Measurements from ENCODE around the gene RASSF3. TPM values are rescaled to one million over a fixed set of nuclear protein-coding genes. Genes with fewer than 3 reads are reported as not detected.

The RASSF3 gene
- total RNA-seq, 1 experiment from 2014 or later, result 107 TPM

DNA sequence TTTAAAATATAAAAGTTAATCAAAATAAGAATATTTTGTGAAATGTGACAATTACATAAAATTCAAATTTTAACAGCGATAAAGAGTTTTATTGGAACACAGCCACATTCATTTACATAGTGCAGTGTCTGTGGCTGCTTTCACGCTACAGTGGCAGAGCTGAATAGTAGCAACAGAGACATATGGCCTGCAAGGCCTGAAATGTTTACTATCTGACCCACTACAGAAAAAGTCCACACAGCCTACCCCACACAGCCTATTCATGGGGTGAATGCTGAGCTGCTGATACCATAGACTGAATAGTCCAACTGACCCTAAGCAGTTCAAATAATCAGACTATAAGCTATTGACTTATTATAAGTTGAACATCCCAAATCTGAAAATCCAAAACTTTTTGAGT lies 135.7 kb downstream of the RASSF3 start:
- Histone ChIP-seq H3K27me3 (ENCODE audit: control insufficient read depth, insufficient read depth, low read length) (no peaks in the 10 kb centered on the region), H3K4me1 (ENCODE audit: control insufficient read depth, insufficient read depth, low read length) (peaks cover 2% of the 10 kb centered on the region; the same call in 1 of the 2 replicates), H3K36me3 (ENCODE audit: control insufficient read depth, insufficient read depth, low read length) (peaks cover 15% of the 10 kb centered on the region; the same call in 1 of the 2 replicates), H3K27ac (ENCODE audit: low read length) (no peak overlapping the region), H3K4me3 (ENCODE audit: low read depth in 2 of 2, low read length in 2 of 2) (no peak overlapping the region), H3K9me3 (ENCODE audit: control insufficient read depth, insufficient read depth, low read depth, low read length) (no peaks in the 10 kb centered on the region)
- intact Hi-C loops (cut with micrococcal nuclease; ENCODE audit: unreplicated experiment), result no loop called here
- no TSS peak for BruUV-seq (replicated peaks)
- ATAC-seq (no peak; the same call in 1 of the 2 replicates), DNase-seq (ENCODE audit: low read depth, low spot score) (no peak)
- TF ChIP-seq, protein P1, sequence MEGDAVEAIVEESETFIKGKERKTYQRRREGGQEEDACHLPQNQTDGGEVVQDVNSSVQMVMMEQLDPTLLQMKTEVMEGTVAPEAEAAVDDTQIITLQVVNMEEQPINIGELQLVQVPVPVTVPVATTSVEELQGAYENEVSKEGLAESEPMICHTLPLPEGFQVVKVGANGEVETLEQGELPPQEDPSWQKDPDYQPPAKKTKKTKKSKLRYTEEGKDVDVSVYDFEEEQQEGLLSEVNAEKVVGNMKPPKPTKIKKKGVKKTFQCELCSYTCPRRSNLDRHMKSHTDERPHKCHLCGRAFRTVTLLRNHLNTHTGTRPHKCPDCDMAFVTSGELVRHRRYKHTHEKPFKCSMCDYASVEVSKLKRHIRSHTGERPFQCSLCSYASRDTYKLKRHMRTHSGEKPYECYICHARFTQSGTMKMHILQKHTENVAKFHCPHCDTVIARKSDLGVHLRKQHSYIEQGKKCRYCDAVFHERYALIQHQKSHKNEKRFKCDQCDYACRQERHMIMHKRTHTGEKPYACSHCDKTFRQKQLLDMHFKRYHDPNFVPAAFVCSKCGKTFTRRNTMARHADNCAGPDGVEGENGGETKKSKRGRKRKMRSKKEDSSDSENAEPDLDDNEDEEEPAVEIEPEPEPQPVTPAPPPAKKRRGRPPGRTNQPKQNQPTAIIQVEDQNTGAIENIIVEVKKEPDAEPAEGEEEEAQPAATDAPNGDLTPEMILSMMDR (IDR thresholded peaks at IDR 0.05), result no peak
- TF ChIP-seq POLR2AphosphoS5 (IDR thresholded peaks at IDR 0.05; ENCODE audit: low read depth, low read length) (no peak), SIN3A (IDR thresholded peaks at IDR 0.05; ENCODE audit: borderline replicate concordance, insufficient read depth, low read depth, low read length) (no peak), TCF7L2 (IDR thresholded peaks at IDR 0.05; ENCODE audit: low read depth, low read length) (no peak)
- TF ChIP-seq, protein P2, sequence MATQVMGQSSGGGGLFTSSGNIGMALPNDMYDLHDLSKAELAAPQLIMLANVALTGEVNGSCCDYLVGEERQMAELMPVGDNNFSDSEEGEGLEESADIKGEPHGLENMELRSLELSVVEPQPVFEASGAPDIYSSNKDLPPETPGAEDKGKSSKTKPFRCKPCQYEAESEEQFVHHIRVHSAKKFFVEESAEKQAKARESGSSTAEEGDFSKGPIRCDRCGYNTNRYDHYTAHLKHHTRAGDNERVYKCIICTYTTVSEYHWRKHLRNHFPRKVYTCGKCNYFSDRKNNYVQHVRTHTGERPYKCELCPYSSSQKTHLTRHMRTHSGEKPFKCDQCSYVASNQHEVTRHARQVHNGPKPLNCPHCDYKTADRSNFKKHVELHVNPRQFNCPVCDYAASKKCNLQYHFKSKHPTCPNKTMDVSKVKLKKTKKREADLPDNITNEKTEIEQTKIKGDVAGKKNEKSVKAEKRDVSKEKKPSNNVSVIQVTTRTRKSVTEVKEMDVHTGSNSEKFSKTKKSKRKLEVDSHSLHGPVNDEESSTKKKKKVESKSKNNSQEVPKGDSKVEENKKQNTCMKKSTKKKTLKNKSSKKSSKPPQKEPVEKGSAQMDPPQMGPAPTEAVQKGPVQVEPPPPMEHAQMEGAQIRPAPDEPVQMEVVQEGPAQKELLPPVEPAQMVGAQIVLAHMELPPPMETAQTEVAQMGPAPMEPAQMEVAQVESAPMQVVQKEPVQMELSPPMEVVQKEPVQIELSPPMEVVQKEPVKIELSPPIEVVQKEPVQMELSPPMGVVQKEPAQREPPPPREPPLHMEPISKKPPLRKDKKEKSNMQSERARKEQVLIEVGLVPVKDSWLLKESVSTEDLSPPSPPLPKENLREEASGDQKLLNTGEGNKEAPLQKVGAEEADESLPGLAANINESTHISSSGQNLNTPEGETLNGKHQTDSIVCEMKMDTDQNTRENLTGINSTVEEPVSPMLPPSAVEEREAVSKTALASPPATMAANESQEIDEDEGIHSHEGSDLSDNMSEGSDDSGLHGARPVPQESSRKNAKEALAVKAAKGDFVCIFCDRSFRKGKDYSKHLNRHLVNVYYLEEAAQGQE (IDR thresholded peaks at IDR 0.05; ENCODE audit: insufficient read depth in 1 of 2, low read depth in 2 of 2, low read length in 1 of 2), result no peak
- ChIA-PET POLR2A (no interaction called here), CTCF (no interaction called here)
- in situ Hi-C loops (cut with HindIII; ENCODE audit: low pct_unique_long_range_greater_than_20kb, low sequenced_read_pairs), result no loop called here

DNA sequence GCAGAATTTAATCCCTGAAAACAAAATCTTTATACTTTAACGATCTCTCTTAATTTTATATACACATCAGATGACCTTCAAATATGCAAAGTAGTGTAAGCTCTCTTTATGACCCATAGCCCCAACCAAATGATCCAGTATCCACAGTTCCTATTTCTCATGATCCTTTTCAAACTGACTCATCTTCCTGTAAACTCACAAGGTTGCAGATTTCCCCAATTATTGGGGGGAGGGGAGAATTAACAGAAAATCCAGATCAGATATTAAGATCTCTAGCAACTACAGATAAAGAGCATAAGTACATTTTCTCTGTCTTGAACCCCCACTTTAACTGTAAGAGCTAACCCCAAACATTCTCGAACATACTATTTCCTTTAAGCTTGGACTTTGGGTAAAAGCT lies 136.4 kb downstream of the RASSF3 start:
- POLR2A ChIA-PET, result no interaction called here
- Histone ChIP-seq H3K9me3 (ENCODE audit: control insufficient read depth, insufficient read depth, low read depth, low read length) (no peaks in the 10 kb centered on the region), H3K4me1 (ENCODE audit: control insufficient read depth, insufficient read depth, low read length) (peaks cover 2% of the 10 kb centered on the region; the same call in 1 of the 2 replicates), H3K4me3 (ENCODE audit: low read depth in 2 of 2, low read length in 2 of 2) (no peak overlapping the region), H3K27ac (ENCODE audit: low read length) (no peak overlapping the region), H3K27me3 (ENCODE audit: control insufficient read depth, insufficient read depth, low read length) (no peaks in the 10 kb centered on the region), H3K36me3 (ENCODE audit: control insufficient read depth, insufficient read depth, low read length) (peaks cover 19% of the 10 kb centered on the region)
- in situ Hi-C loops (cut with HindIII; ENCODE audit: low pct_unique_long_range_greater_than_20kb, low sequenced_read_pairs) (no loop called here), intact Hi-C loops (cut with micrococcal nuclease; ENCODE audit: unreplicated experiment) (no loop called here)
- BruUV-seq (replicated peaks), result no TSS peak
- TF ChIP-seq, protein P2 (IDR thresholded peaks at IDR 0.05; ENCODE audit: insufficient read depth in 1 of 2, low read depth in 2 of 2, low read length in 1 of 2), result no peak
- TF ChIP-seq SIN3A (IDR thresholded peaks at IDR 0.05; ENCODE audit: borderline replicate concordance, insufficient read depth, low read depth, low read length) (no peak), TCF7L2 (IDR thresholded peaks at IDR 0.05; ENCODE audit: low read depth, low read length) (no peak), POLR2AphosphoS5 (IDR thresholded peaks at IDR 0.05; ENCODE audit: low read depth, low read length) (no peak)
- TF ChIP-seq, protein P1 (IDR thresholded peaks at IDR 0.05), result no peak
- CTCF ChIA-PET, result no interaction called here
- no peak for ATAC-seq
- no peak for DNase-seq (ENCODE audit: low read depth, low spot score)

Measured in Panc1 (cell line).